SJSA1 (cell line): ENCODE measurements around the gene TTC31. TPM values are rescaled to one million over a fixed set of nuclear protein-coding genes. Genes with fewer than 3 reads are reported as not detected.
"Not testable (repeated sequence)": the region's sequence is repeated elsewhere in the genome, so short reads cannot be mapped to it uniquely, and the experiment has no call there.

Experiments
- DNase-seq, 2 experiments: peaks; one replicate each; pipeline ENCODE4 v3.0.0-alpha.2; 2015 to 2020; ENCODE audit warnings: low spot score in 2 of 2, low read depth in 1 of 2
- H3K27ac ChIP-seq: fragments of 250-450 bp; sonication (Bioruptor Pico); 2 replicates; pipeline ENCODE4 v1.5.1; 2020; ENCODE audit warnings: mild to moderate bottlenecking, moderate library complexity
- H3K27me3 ChIP-seq: fragments of 250-450 bp; sonication (Bioruptor Pico); replicated peaks from 2 replicates; pipeline ENCODE4 v1.5.1; 2020; ENCODE audit warnings: mild to moderate bottlenecking, moderate library complexity
- H3K36me3 ChIP-seq: fragments of 250-450 bp; sonication (Bioruptor Pico); 2 replicates; pipeline ENCODE4 v1.5.1; 2020; ENCODE audit warnings: mild to moderate bottlenecking
- H3K4me1 ChIP-seq: fragments of 250-450 bp; sonication (Bioruptor Pico); replicated peaks from 2 replicates; pipeline ENCODE4 v1.6.1; 2021; ENCODE audit warnings: mild to moderate bottlenecking
- H3K4me3 ChIP-seq: fragments of 250-450 bp; sonication (Bioruptor Pico); 2 replicates; pipeline ENCODE4 v1.5.1; 2020; ENCODE audit warnings: mild to moderate bottlenecking
- H3K9me3 ChIP-seq: fragments of 250-450 bp; sonication (Bioruptor Pico); replicated peaks from 2 replicates; pipeline ENCODE4 v1.5.1; 2020; ENCODE audit warnings: mild to moderate bottlenecking
- total RNA-seq: library from RNA; depleted of rRNA; stranded (reverse); fragments of >200 nt; shearing (Covaris generic); gene quantifications from 2 replicates; pipeline ENCODE4 v1.2.3, GENCODE V29; 2014

TTC31 gene
- total RNA-seq, 1 experiment from 2014 or later = 19.8 TPM

DNA sequence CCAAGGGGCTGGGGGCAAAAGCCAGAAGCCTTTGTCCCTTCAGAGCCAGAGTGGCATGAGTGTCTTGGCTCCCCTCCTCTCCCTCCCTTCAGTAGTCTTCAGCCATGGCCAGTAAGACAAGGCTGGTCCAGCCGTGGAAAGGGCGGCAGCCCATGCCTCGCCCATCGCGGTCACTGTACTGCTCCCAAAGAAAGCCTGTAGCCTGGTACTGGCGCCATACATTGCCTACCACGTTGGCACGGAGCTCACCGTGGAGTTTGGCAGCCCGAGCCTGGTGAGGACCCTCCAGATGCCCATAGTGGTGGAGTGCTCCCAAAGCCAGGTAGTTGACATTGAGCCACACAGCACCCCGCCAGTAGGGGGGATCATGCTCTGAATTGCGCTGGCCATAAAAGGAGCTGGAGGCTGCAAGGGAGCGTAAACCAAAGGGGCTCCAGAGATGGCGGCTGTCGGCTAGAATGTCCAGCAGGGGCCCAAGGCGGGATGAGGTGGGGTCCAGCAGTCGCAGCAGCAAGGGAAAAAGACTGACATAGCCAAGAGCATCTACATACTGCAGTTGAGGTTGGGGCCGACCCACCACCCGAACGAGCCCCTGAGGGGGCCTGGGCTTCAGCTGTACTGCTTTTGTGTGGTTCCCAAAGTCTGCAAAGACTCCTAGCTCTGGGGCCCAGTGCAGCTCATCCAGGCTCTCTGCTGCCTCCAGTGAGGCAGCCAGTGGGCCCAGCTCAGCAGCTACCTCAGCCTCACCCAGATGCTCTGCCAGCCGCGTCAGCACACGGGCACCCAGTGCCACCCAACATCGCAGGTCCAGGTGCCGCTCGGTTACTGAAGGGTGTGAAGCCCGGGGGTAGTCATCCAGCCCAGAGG, 21.5 kb upstream of the TTC31 start:
- no peaks in the 10 kb centered on the region for H3K9me3 ChIP-seq
- no peaks in the 10 kb centered on the region for H3K27me3 ChIP-seq
- no peak overlapping the region for H3K4me3 ChIP-seq
- peaks cover 41% of the 10 kb centered on the region for H3K36me3 ChIP-seq
- DNase-seq = no peak
- peaks cover 15% of the 10 kb centered on the region for H3K4me1 ChIP-seq
- H3K27ac ChIP-seq = no peak overlapping the region

DNA sequence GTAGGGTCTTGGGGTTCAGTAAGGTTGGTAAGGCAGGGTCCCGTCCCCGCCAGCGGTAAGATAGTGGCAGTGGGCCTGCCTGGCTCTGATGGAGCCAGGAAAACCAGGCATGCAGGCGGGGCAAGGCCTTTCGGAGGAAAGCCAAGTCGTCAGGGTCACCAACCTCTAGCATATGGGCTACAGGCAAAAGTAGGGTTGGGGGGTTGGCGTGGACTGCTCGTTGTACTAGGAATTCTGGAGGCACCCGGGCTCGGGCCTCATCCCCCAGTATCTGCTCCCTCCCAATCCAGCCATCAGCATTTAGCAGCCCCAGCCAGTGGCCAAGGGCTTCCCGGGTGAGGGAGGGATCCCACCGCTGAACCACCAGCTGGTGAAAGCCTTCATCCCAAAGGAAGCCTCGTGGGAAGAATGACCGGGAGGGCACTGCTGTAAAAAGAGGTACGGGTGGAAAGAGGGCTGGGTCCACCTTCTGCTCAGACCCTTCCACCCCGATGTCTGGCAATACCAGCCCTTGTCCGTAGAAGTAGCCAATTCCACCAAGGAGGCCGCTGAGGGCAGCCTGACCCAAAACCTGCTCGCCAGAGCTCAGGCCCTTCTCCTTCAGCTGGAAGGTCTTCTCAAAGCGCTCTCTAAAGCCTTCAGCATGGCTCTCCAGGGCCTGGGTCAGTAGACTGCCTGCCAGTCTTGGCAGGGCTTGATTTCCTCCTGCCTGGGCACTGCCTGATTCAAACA, 20.7 kb upstream of the TTC31 start:
- no peak overlapping the region for H3K27ac ChIP-seq
- H3K9me3 ChIP-seq = no peaks in the 10 kb centered on the region
- H3K27me3 ChIP-seq = no peaks in the 10 kb centered on the region
- DNase-seq = no peak
- H3K4me1 ChIP-seq = peaks cover 9% of the 10 kb centered on the region
- H3K4me3 ChIP-seq = no peak overlapping the region
- H3K36me3 ChIP-seq = peaks cover 34% of the 10 kb centered on the region

DNA sequence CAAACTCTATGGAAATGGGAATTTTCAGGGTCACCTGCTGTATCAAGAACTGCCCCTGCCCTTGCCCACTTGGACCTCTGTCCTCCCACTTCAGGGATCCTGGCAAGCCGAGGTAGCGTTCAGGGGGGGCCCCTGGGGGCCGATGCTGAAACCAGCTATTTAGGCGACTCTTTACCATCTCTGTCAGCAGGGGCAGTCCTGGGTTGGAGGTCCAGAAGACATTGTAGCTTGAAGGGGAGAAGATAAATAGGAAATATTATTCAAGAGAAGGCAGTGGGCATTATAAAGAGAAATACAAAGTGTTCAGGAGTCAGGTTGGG, 20.1 kb upstream of the TTC31 start:
- Histone ChIP-seq H3K27me3 (no peaks in the 10 kb centered on the region), H3K4me3 (no peak overlapping the region), H3K9me3 (no peaks in the 10 kb centered on the region), H3K36me3 (peaks cover 34% of the 10 kb centered on the region), H3K27ac (no peak overlapping the region), H3K4me1 (peaks cover 8% of the 10 kb centered on the region)
- no peak for DNase-seq

DNA sequence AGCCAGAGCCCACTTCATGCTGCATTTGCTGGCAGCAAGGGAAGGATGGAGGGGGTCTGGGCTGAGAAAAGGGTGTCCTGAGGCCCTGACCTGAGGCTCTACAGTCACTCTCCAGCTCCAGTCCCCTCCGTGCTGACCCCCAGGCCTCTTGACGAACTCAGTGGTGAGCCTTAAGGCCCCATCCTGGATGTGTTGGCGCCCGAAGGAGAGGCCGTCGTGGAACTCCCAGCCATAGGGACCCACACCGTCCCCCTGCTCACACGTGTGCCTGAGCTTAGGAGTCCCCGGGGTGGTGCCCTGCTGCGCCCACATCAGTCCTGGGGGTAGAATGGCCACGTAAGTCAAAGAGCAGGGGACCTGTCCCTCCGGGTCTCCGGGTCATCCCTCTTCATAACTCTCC, 18.5 kb upstream of the TTC31 start:
- no peak for DNase-seq
- H3K27me3 ChIP-seq = no peaks in the 10 kb centered on the region
- H3K4me3 ChIP-seq = peak overlapping the region; percentile 85
- H3K9me3 ChIP-seq = no peaks in the 10 kb centered on the region
- peaks cover 8% of the 10 kb centered on the region for H3K4me1 ChIP-seq
- no peak overlapping the region for H3K27ac ChIP-seq
- H3K36me3 ChIP-seq = peaks cover 34% of the 10 kb centered on the region

DNA sequence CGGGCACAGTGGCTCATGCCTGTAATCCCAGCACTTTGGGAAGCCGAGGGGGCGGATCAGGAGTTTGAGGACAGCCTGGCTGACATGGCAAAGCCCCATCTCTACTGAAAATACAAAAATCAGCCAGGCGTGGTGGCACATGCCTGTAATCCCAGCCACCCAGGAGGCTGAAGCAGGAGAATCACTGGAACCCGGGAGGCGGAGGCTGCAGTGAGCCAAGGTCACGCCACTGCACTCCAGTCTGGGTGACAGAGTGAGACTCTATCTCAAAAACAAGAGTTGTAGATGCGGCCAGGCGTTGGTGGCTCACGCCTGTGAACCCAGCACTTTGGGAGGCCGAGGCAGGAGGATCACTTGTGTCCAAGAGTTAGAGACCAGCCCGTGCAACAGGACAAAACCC, 12.1 kb upstream of the TTC31 start:
- H3K4me1 ChIP-seq = peaks cover 13% of the 10 kb centered on the region
- peaks cover 31% of the 10 kb centered on the region for H3K36me3 ChIP-seq
- not testable (repeated sequence) for H3K27ac ChIP-seq

DNA sequence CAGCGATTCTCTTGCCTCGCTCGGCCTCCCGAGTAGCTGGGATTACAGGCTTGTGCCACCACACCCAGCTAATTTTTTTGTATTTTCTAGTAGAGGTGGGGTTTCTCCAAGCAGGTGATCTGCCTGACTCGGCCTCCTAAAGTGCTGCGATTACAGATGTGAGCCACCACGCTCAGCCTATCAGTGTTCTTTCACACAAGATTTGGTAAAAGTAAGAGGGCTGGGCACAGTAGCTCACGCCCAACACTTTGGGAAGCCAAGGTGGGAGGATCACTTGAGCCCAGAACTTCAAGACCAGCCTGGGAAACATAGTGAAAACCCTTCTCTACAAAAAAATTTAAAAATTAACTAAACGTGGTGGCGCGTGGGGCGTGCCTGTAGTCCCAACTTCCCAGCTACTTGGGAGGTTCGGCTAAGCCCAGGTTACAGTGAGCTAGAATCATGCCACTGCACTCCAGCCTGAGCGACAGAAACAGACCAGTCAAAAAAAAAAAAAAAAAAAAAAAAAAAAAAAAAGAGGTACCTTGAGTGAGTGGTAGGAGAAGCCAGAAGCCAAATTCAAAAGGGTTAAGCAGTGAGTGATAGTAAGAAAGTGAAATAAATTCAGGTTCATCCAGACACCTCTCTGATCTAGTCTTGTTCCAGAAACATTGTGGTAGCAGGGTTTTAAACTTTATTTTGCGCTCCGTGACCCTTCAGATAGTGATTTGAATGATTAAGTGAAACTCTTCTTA, 11.4 kb upstream of the TTC31 start:
- no peak for DNase-seq
- Histone ChIP-seq H3K36me3 (peaks cover 31% of the 10 kb centered on the region), H3K9me3 (no peaks in the 10 kb centered on the region), H3K4me3 (peak overlapping the region; percentile 53), H3K4me1 (peaks cover 13% of the 10 kb centered on the region), H3K27ac (peak overlapping the region; percentile 54), H3K27me3 (no peaks in the 10 kb centered on the region)

More for the DNA sequence above, 12.1 kb upstream of the TTC31 start:
- H3K27me3 ChIP-seq, H3K4me3 ChIP-seq, DNase-seq, H3K9me3 ChIP-seq: not testable (repeated sequence)

DNA sequence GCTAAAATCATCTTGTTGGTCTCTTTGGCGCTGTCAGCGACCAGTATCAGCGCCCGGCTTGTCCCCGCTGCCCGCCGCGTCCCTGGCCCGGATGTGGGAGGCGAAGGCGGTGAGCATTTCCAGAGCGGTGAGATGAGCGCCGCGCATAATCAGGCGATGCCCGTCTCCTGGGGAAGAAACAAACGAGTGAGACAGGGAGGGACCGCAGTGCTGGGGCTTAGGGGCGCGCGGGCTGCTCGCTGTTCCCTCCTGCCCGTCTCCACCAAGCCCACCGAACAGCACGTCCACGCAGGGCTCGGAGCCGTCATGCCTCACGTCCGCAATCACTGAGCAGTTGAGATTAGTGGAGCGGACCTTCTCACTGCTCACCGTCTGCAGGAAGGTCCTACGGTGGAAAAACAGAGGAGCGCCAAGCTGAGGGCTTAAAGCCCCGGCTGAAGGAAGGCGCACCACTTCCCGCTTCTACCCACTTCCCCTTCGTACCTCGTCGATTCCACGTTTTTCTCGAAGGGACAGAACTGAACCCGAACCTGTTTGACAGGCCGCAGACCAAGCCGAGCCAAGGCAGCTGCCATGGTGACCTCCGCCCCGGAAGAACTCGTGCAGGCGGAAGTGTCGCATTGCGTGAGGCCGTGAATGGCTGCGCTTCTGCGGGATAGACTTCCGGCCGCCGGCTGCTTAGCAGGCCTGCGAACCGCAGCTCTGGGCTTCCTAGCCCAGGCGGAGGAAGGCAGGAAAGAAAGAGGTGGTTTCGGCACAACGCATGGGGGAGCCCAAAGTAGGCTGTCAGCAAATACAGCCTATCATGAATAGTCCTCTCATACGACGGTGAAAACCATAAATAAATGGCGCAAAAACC, 10.6 kb upstream of the TTC31 start, which contains the start of gene MRPL53:
Gene MRPL53, minus strand, starts transcription at position 595 of the 859 bp plus-strand sequence. Its CDS starts 20 bp downstream, at position 575.
- H3K4me3 ChIP-seq = peak within 1 kb of the TSS; percentile 53
- peaks cover 33% of the 10 kb centered on the region for H3K36me3 ChIP-seq
- peaks cover 13% of the 10 kb centered on the region for H3K4me1 ChIP-seq
- no peaks in the 10 kb centered on the region for H3K27me3 ChIP-seq
- no peaks in the 10 kb centered on the region for H3K9me3 ChIP-seq
- H3K27ac ChIP-seq = peak within 1 kb of the TSS; percentile 54
- peak; percentile 92 to 94 for DNase-seq

DNA sequence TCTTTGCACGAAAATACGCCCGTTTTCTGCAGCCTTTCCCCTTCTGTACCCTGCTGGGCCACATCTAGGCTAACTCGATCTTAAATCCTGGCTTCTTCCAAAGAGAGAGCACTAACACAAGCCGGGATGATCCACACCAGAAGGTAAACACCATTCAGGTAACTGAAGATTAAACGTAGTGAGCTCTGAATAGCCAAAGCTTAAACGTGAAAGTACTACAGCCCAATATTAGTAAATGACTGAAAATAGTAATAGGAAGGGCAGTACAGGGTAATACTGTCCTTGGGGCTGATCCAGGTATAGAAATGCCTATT, 10.0 kb upstream of the TTC31 start:
- peak overlapping the region; percentile 53 for H3K4me3 ChIP-seq
- H3K9me3 ChIP-seq = no peaks in the 10 kb centered on the region
- H3K36me3 ChIP-seq = peaks cover 36% of the 10 kb centered on the region
- H3K27ac ChIP-seq = peak overlapping the region; percentile 54
- H3K4me1 ChIP-seq = peaks cover 13% of the 10 kb centered on the region
- no peaks in the 10 kb centered on the region for H3K27me3 ChIP-seq
- no peak for DNase-seq

DNA sequence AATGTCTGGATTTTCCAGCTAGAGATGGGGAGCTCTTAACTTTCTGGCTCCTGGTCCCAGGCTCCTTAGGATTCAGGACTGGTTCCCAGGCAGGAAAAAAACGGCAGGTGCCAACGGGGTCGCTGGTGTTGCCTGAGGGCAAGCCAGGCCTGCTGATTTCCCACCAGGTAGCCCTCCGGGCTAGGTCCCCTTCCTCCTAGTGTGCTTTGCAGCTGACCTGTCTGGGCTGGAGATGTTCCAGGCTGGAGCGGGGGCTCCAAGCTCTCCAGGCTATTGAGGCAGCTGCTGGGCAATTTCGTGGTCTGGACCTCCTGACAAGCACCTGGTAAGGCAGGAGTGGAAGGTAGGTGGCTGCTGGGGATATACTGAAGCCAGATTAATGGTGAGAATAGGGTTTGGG, 8.4 kb upstream of the TTC31 start:
- Histone ChIP-seq H3K27ac (no peak overlapping the region), H3K4me3 (no peak overlapping the region), H3K27me3 (no peaks in the 10 kb centered on the region), H3K36me3 (peaks cover 36% of the 10 kb centered on the region), H3K4me1 (peaks cover 13% of the 10 kb centered on the region), H3K9me3 (no peaks in the 10 kb centered on the region)
- DNase-seq = no peak

DNA sequence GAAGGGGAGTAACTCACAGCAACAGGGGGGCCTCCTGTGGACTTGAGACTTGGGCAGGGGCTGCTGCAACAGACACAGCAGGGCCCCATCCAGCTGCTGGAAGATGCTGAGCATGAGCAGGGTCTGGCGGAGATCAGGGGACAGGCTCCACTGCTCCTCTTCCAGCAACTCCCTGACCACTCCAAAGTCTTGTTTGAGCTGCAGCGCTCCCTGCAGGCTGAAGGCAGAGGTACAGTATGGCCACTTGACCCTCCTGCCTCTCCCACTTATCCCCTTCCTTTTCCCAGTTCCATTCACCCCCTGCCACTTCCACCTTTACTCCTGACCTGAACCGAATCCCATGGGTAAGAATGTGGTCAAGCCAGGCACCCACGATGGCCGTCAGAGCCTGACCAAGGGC, 8.0 kb upstream of the TTC31 start:
- Histone ChIP-seq H3K4me3 (no peak overlapping the region), H3K4me1 (peaks cover 13% of the 10 kb centered on the region), H3K27me3 (no peaks in the 10 kb centered on the region), H3K9me3 (no peaks in the 10 kb centered on the region), H3K36me3 (peaks cover 38% of the 10 kb centered on the region), H3K27ac (no peak overlapping the region)
- DNase-seq = no peak

DNA sequence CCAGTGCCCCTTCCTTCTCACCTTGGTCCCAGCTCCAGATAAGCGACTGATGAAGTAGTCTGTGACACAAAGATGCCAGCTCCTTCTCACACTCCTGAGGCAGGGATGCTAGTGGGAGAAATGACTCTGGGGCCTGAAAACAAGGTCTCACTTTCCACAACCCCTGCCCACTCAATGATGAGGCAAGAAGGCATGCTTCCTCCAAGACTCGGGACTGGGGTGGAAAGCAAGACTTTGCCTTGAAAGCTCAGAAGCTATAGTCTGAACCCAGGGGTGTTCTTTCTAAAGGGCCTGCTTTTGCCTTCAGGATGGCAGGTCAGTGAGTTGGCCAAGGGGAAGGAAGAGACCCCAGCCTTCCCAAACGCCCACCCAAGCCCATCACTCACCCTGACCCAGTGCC, 1.4 kb upstream of the TTC31 start:
- H3K4me1 ChIP-seq = peaks cover 16% of the 10 kb centered on the region
- no peaks in the 10 kb centered on the region for H3K27me3 ChIP-seq
- H3K4me3 ChIP-seq = peak overlapping the region; percentile 76
- H3K36me3 ChIP-seq = peaks cover 44% of the 10 kb centered on the region
- no peak for DNase-seq
- 0 out of 2 replicates have a peak, but pooled peaks cover 4% of the 10 kb centered on the region for H3K9me3 ChIP-seq
- no peak overlapping the region for H3K27ac ChIP-seq

DNA sequence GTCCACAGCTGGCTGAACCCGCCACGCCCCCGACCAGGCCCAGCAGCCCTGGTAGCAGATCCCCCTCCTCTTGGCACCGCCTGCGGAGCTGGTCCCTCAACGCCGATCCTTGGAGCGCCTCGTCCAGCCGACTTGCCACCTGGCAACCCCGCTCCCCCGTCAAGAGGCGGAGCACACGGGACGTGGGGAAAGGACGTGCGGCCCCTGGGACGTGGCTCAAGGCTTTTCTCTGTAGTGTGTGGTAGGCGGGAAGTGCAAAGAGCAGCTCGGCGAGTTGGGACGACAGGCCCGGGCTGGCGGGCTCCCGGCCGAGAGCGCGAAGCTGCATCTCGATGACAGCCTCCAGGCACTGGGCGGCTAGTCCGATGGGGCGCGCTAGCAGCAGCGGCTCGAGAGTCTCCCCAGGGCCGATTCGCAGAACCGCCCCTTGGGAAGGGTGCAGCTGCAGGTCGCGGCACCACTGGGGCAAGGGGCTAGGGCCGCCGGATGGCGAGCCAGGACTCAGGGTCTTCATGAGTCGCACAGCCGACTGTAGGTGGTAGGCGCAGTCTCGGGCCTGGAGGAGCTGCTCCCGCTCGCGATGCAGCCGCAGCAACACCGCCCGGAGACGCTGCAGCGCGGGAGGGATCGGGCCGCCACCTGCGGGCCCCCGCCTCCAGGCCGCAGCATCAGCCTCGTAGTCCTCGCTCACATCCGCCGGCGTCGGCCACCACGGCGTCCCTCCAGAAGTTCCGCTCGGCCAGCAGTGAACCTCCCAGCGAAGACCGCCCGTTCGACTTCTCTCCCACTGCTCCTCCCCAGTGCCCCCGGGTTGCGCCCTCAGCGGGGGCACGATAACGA, 700 bp upstream of the TTC31 start:
- Histone ChIP-seq H3K9me3 (0 out of 2 replicates have a peak, but pooled peaks cover 4% of the 10 kb centered on the region), H3K27me3 (no peaks in the 10 kb centered on the region), H3K4me3 (peak overlapping the region; percentile 76), H3K36me3 (peaks cover 45% of the 10 kb centered on the region), H3K27ac (peak overlapping the region; percentile 70), H3K4me1 (peaks cover 16% of the 10 kb centered on the region)
- peak in 1 of 2 experiments; percentile 69 for DNase-seq
